22Rv1 (cell line): ENCODE results near the gene TRPV3.

ENCODE experiments used
- H3K27ac ChIP-seq: fragments of 450-650 bp; 2 replicates; pipeline ENCODE4 v1.5.1; 2017
- CTCF ChIP-seq: fragments of 450-650 bp; IDR thresholded peaks from 2 replicates; pipeline ENCODE4 v1.5.1; 2017; ENCODE audit warnings: mild to moderate bottlenecking
- ZFX ChIP-seq: fragments of 450-650 bp; IDR thresholded peaks from 2 replicates; pipeline ENCODE4 v1.6.1; 2017; ENCODE audit warnings: antibody characterized with exemption, borderline replicate concordance

The TRPV3 gene

GRCh38 chr17:3513305-3514035 is 44.1 kb downstream of the TRPV3 start:
- TF ChIP-seq CTCF (no peak), ZFX (no peak)
- H3K27ac ChIP-seq: no peak overlapping the region

- no peak overlapping the region for H3K27ac ChIP-seq
- TF ChIP-seq CTCF (no peak), ZFX (no peak)
Measured at GRCh38 chr17:3512505-3513171, 45.0 kb downstream of the TRPV3 start.

GRCh38 chr17:3511852-3512504 is 45.6 kb downstream of the TRPV3 start:
- no peak overlapping the region for H3K27ac ChIP-seq

GRCh38 chr17:3510090-3510489 is 47.5 kb downstream of the TRPV3 start:
- TF ChIP-seq ZFX (no peak), CTCF (no peak)
- no peak overlapping the region for H3K27ac ChIP-seq

More at GRCh38 chr17:3511852-3512504, 45.6 kb downstream of the TRPV3 start:
- TF ChIP-seq ZFX (no peak), CTCF (no peak)

- TF ChIP-seq CTCF (no peak), ZFX (no peak)
- H3K27ac ChIP-seq: no peak overlapping the region
Measured at GRCh38 chr17:3507869-3508268, 49.7 kb downstream of the TRPV3 start.

- TF ChIP-seq ZFX (no peak), CTCF (no peak)
- H3K27ac ChIP-seq: no peak overlapping the region
Measured at GRCh38 chr17:3507071-3507470, 50.5 kb downstream of the TRPV3 start.

GRCh38 chr17:3506054-3506453 is 51.6 kb downstream of the TRPV3 start:
- TF ChIP-seq CTCF: no peak
- no peak for TF ChIP-seq ZFX
- H3K27ac ChIP-seq: no peak overlapping the region
